ENCODE results near the gene GPR26.

DNA sequence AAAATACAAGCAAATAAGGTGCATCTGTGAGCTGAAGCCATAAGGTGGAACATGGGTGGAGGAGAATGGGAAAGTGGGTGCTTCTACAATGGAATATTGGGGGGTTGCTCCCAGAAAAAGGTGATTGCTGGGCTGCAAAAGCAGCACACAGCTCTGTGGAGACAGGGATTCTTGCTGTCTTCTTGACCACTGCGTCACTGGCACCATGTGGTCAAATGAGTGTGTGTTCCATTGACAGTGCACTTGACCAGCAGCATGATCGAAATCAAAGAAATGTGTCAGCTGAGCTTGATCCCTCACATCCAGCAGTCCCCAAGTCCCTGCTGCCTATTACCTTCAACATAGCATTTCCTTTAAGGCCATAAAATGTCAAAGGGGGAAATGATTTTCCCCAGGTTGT lies 56.2 kb downstream of the GPR26 start:
- TF ChIP-seq, protein P1, sequence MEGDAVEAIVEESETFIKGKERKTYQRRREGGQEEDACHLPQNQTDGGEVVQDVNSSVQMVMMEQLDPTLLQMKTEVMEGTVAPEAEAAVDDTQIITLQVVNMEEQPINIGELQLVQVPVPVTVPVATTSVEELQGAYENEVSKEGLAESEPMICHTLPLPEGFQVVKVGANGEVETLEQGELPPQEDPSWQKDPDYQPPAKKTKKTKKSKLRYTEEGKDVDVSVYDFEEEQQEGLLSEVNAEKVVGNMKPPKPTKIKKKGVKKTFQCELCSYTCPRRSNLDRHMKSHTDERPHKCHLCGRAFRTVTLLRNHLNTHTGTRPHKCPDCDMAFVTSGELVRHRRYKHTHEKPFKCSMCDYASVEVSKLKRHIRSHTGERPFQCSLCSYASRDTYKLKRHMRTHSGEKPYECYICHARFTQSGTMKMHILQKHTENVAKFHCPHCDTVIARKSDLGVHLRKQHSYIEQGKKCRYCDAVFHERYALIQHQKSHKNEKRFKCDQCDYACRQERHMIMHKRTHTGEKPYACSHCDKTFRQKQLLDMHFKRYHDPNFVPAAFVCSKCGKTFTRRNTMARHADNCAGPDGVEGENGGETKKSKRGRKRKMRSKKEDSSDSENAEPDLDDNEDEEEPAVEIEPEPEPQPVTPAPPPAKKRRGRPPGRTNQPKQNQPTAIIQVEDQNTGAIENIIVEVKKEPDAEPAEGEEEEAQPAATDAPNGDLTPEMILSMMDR (IDR thresholded peaks at IDR 0.05): no peak
- TF ChIP-seq POLR2AphosphoS5 (IDR thresholded peaks at IDR 0.05): no peak
